Gastroesophageal sphincter (tissue), 4 donors: ENCODE results near the gene SPACA5B. TPM values are rescaled to one million over a fixed set of nuclear protein-coding genes. Genes with fewer than 3 reads are reported as not detected.
"Not testable (repeated sequence)": the region's sequence is repeated elsewhere in the genome, so short reads cannot be mapped to it uniquely, and the experiment has no call there.

Source experiments
- ATAC-seq: fragments of 150-250 bp; one replicate; pipeline ENCODE4 v1.9.1; 2016; ENCODE audit warnings: mild to moderate bottlenecking, moderate library complexity
- H3K27ac ChIP-seq, 4 donors: fragments of 200-600 bp; sonication (generic) in 3 of 4; 1 replicate in 3 of 4; 2 replicates in 1 of 4; pipeline ENCODE4 v1.5.1; 2016 to 2019
- H3K27me3 ChIP-seq: fragments of 200-600 bp; sonication (generic); one replicate; pipeline ENCODE4 v1.5.1; 2019
- H3K36me3 ChIP-seq, 2 donors: fragments of 200-600 bp; sonication (generic); one replicate each; pipeline ENCODE4 v1.5.1; 2019; ENCODE audit warnings: control low read depth in 1 of 2
- H3K4me1 ChIP-seq, 3 donors: fragments of 200-600 bp; sonication (generic); 1 replicate in 2 of 3; 2 replicates in 1 of 3; pipeline ENCODE4 v1.5.1; 2016 to 2019; ENCODE audit warnings: control low read depth in 2 of 3
- H3K4me3 ChIP-seq, 2 donors: fragments of 200-600 bp; sonication (generic); one replicate each; pipeline ENCODE4 v1.5.1; 2019; ENCODE audit warnings: mild to moderate bottlenecking in 1 of 2, moderate library complexity in 1 of 2
- H3K9me3 ChIP-seq, 3 donors: fragments of 200-600 bp; sonication (generic); one replicate each; pipeline ENCODE4 v1.5.1; 2017 to 2019; ENCODE audit warnings: control low read depth in 2 of 3
- CTCF ChIP-seq, 4 experiments: fragments of 200-600 bp in 2 of 4; fragments of 450-650 bp in 2 of 4; sonication (generic) in 1 of 4; IDR thresholded peaks; one replicate each; pipeline ENCODE4 v1.5.1; 2017 to 2019; ENCODE audit warnings: antibody characterized with exemption in 4 of 4, mild to moderate bottlenecking in 2 of 4, moderate library complexity in 2 of 4
- EP300 ChIP-seq: sonication (generic); formaldehyde crosslinking; IDR thresholded peaks from one replicate; pipeline ENCODE4 v1.6.1; 2017; ENCODE audit warnings: antibody characterized with exemption, mild to moderate bottlenecking
- POLR2A ChIP-seq, 2 donors: fragments of 450-650 bp; IDR thresholded peaks; one replicate each; pipeline ENCODE4 v1.6.1; 2017; ENCODE audit warnings: antibody characterized with exemption in 2 of 2, mild to moderate bottlenecking in 2 of 2, moderate library complexity in 1 of 2
- POLR2AphosphoS5 ChIP-seq: sonication (generic); formaldehyde crosslinking; IDR thresholded peaks from one replicate; pipeline ENCODE4 v1.6.1; 2017; ENCODE audit warnings: antibody characterized with exemption
- WGBS, 2 donors: methylation state at CpG; one replicate each; pipeline ENCODE4 v1.1.5; 2018; ENCODE audit warnings: low coverage in 1 of 2; 5-methylcytosine and 5-hydroxymethylcytosine counted together
- total RNA-seq, 4 donors: library from RNA; depleted of rRNA; stranded (reverse); fragments of >200 nt; gene quantifications; one replicate each; pipeline ENCODE4 v1.1.0, GENCODE V29; 2016

Gene SPACA5B
- total RNA-seq, 4 donors from 2014 or later = not detected

GRCh38 chrX:48101443-48101842 lies 29.0 kb upstream of the SPACA5B start:
- H3K4me1 ChIP-seq = no peaks in the 10 kb centered on the region
- no peaks in the 10 kb centered on the region for H3K27me3 ChIP-seq
- no peak overlapping the region for H3K4me3 ChIP-seq
- no peak for TF ChIP-seq POLR2AphosphoS5
- TF ChIP-seq CTCF (IDR thresholded peaks at IDR 0.05) = no peak
- no peak for TF ChIP-seq EP300
- TF ChIP-seq POLR2A (IDR thresholded peaks at IDR 0.05) = no peak
- H3K36me3 ChIP-seq = no peaks in the 10 kb centered on the region
- no peaks in the 10 kb centered on the region for H3K9me3 ChIP-seq
- ATAC-seq = no peak
- 80% methylated on average over 2 of the region's 3 CpGs; no CpG with 5 or more reads in 1 of the 2 donors for WGBS, 2 donors
- no peak overlapping the region for H3K27ac ChIP-seq

DNA sequence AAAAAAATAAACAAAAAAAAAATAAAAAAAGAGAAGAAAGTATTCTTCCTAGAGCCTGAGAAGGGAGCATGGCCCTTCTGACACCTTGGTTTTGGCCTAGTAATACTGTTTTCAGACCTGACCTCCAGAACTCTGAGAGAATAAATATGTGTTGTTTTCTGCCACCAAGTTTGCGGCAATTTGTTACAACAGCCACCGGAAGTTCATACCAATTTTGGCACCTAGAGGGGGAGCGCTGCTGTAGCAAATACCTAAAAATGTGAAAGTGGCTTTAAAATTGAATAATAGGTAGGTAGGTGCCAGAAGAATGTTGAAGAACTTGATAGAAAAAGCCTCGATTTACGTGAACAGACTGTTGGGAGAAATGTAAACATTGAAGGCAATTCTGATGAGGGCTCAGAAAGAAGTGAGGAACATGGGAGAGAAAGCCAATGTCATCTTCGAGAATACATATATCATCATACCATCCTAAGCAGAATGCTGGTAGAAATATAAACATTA lies 27.5 kb upstream of the SPACA5B start:
- TF ChIP-seq POLR2A (IDR thresholded peaks at IDR 0.05) (no peak), POLR2AphosphoS5 (no peak), EP300 (no peak), CTCF (IDR thresholded peaks at IDR 0.05) (no peak)

GRCh38 chrX:48107717-48108116 lies 22.7 kb upstream of the SPACA5B start:
- Histone ChIP-seq H3K27me3 (no peaks in the 10 kb centered on the region), H3K27ac (no peak overlapping the region), H3K4me1 (no peaks in the 10 kb centered on the region), H3K9me3 (no peaks in the 10 kb centered on the region), H3K36me3 (no peaks in the 10 kb centered on the region), H3K4me3 (no peak overlapping the region)
- no peak for TF ChIP-seq POLR2AphosphoS5
- no peak for TF ChIP-seq POLR2A (IDR thresholded peaks at IDR 0.05)
- no peak for TF ChIP-seq EP300
- no peak for TF ChIP-seq CTCF (IDR thresholded peaks at IDR 0.05)
- ATAC-seq = no peak
- WGBS, 2 donors = 54 to 66% methylated on average over 3 to 5 of the region's 6 CpGs

More for the DNA sequence above, 27.5 kb upstream of the SPACA5B start:
- no peak overlapping the region for H3K4me3 ChIP-seq
- WGBS, 2 donors = 82 to 86% methylated on average over 5 of the region's 6 CpGs
- no peak for ATAC-seq
- no peaks in the 10 kb centered on the region for H3K4me1 ChIP-seq
- no peaks in the 10 kb centered on the region for H3K9me3 ChIP-seq
- H3K36me3 ChIP-seq = no peaks in the 10 kb centered on the region
- H3K27me3 ChIP-seq = no peaks in the 10 kb centered on the region
- H3K27ac ChIP-seq = no peak overlapping the region

GRCh38 chrX:48125286-48125685 lies 5.1 kb upstream of the SPACA5B start:
- not testable (repeated sequence) for ATAC-seq, H3K4me3 ChIP-seq, H3K27ac ChIP-seq, H3K27me3 ChIP-seq, H3K4me1 ChIP-seq, H3K9me3 ChIP-seq, H3K36me3 ChIP-seq
- 60 to 83% methylated on average over 1 to 2 of the region's 10 CpGs for WGBS, 2 donors

DNA sequence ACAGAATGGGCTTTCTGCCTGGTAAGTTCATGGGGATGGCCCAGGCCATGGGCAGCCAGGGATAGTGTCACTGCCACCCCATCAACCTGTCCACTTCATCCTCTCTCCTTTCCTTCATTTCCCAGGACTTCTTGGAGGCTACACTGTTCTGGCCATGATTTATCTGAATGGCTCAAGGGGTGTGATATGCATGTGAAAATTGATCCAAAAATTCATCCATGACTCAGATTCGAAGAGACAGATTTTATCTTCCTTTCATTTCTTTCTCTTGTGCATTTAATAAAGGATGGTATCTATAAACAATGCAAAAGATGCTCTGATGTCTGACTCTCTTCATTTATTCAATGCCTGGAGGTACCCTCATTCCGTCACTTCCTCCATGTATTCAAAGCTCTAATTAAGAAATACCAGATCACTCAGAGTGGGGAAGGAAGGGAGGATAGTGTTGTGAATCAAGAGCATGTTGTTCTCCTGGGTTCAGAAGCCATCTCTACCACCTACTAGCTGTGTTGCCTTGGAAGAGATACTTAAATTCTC lies 1.9 kb downstream of the SPACA5B start:
- WGBS, 2 donors = no CpG with 5 or more reads among the region's 2 CpGs
- not testable (repeated sequence) for H3K4me3 ChIP-seq, H3K9me3 ChIP-seq, H3K27ac ChIP-seq, ATAC-seq, H3K36me3 ChIP-seq, H3K27me3 ChIP-seq, H3K4me1 ChIP-seq

DNA sequence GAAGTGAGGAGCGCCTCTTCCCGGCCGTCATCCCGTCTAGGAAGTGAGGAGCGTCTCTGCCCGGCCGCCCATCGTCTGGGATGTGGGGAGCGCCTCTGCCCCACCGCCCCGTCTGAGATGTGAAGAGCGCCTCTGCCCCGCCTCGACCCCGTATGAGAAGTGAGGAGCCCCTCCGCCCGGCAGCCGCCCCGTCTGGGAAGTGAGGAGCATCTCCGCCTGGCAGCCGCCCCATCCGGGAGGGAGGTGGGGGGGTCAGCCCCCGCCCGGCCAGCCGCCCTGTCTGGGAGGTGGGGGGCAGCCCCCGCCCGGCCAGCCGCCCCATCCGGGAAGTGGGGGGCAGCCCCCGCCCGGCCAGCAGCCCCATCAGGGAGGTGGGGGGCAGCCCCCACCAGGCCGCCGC lies 8.7 kb downstream of the SPACA5B start:
- not testable (repeated sequence) for H3K9me3 ChIP-seq, H3K4me3 ChIP-seq, H3K36me3 ChIP-seq, H3K27me3 ChIP-seq, H3K27ac ChIP-seq, ATAC-seq, H3K4me1 ChIP-seq
- WGBS, 2 donors = no CpG with 5 or more reads among the region's 33 CpGs

DNA sequence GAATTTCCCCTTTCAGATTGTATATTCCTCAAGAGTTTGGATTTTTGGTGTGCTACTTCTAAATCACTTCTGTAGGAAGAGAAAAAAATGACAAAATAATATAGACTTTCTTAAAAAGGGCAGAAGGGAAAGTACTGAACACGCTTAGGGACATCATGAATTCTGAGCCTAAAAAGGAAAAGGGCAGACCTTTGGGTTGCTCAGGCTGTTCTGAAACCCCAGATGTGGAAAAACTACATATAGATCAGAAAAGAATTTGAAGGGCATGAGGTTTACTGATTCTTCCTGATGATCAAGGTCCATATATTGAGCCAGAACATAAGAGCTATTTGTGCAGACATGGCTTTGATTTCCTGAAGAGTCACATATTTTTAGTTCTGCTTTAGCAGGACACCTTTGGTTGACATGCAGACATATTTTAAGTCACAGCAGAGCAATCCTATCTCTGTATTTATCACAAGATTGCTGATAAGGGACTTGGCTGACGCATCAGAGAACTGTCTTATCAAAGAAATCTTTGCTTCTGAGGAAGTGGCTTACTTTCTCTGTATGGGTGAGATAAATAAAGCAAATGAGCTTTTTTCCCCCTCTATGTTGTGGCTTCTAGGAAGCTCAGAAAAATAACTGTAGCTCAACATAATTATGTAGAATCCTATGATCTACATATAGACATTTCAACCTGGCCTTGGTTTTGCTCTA lies 11.5 kb downstream of the SPACA5B start:
- not testable (repeated sequence) for H3K27me3 ChIP-seq, H3K4me3 ChIP-seq, H3K36me3 ChIP-seq, ATAC-seq, H3K27ac ChIP-seq, H3K9me3 ChIP-seq, H3K4me1 ChIP-seq
- no CpG with 5 or more reads among the region's 2 CpGs for WGBS, 2 donors

GRCh38 chrX:48142697-48143096 lies 12.3 kb downstream of the SPACA5B start:
- not testable (repeated sequence) for H3K27ac ChIP-seq, H3K27me3 ChIP-seq, H3K36me3 ChIP-seq, ATAC-seq, H3K9me3 ChIP-seq, H3K4me1 ChIP-seq, H3K4me3 ChIP-seq
- 58 to 59% methylated on average over 7 to 9 of the region's 11 CpGs for WGBS, 2 donors
